ENCODE data around the gene CRAMP1. TPM values are rescaled to one million over a fixed set of nuclear protein-coding genes. Genes with fewer than 3 reads are reported as not detected.

Gene CRAMP1
- total RNA-seq, 1 donor from 2014 or later: 24.1 TPM

- Histone ChIP-seq H3K9me3 (no peaks in the 10 kb centered on the region), H3K27ac (no peak overlapping the region), H3K36me3 (peaks cover 55% of the 10 kb centered on the region), H3K27me3 (ENCODE audit: low read depth) (no peaks in the 10 kb centered on the region), H3K4me1 (no peaks in the 10 kb centered on the region), H3K4me3 (no peak overlapping the region)
- intact Hi-C loops (cut with DNase I): no loop called here
- TF ChIP-seq CTCF (IDR thresholded peaks at IDR 0.05): no peak
- ATAC-seq: no peak
- no peak for DNase-seq
Observed at GRCh38 chr16:1580256-1580655, 31.9 kb upstream of the CRAMP1 start.

- no peak overlapping the region for H3K4me3 ChIP-seq
- no peak overlapping the region for H3K27ac ChIP-seq
- no peaks in the 10 kb centered on the region for H3K27me3 ChIP-seq (ENCODE audit: low read depth)
- no peaks in the 10 kb centered on the region for H3K4me1 ChIP-seq
- no peak for DNase-seq
- intact Hi-C loops (cut with DNase I): no loop called here
- no peak for ATAC-seq
- no peak for TF ChIP-seq CTCF (IDR thresholded peaks at IDR 0.05)
- H3K36me3 ChIP-seq: peaks cover 56% of the 10 kb centered on the region
- no peaks in the 10 kb centered on the region for H3K9me3 ChIP-seq
Observed at GRCh38 chr16:1580956-1581355, 31.2 kb upstream of the CRAMP1 start.

GRCh38 chr16:1581804-1582203, 30.4 kb upstream of the CRAMP1 start:
- intact Hi-C loops (cut with DNase I): no loop called here
- H3K4me3 ChIP-seq: no peak overlapping the region
- no peak for DNase-seq
- H3K4me1 ChIP-seq: no peaks in the 10 kb centered on the region
- peaks cover 65% of the 10 kb centered on the region for H3K36me3 ChIP-seq
- H3K27ac ChIP-seq: no peak overlapping the region
- ATAC-seq: no peak
- TF ChIP-seq CTCF (IDR thresholded peaks at IDR 0.05): no peak
- H3K27me3 ChIP-seq (ENCODE audit: low read depth): no peaks in the 10 kb centered on the region
- no peaks in the 10 kb centered on the region for H3K9me3 ChIP-seq

GRCh38 chr16:1583180-1583579, 29.0 kb upstream of the CRAMP1 start:
- TF ChIP-seq CTCF (IDR thresholded peaks at IDR 0.05): no peak
- Histone ChIP-seq H3K9me3 (no peaks in the 10 kb centered on the region), H3K27me3 (ENCODE audit: low read depth) (no peaks in the 10 kb centered on the region), H3K4me3 (no peak overlapping the region), H3K36me3 (peaks cover 64% of the 10 kb centered on the region), H3K27ac (no peak overlapping the region), H3K4me1 (no peaks in the 10 kb centered on the region)
- intact Hi-C loops (cut with DNase I): no loop called here
- DNase-seq: no peak
- ATAC-seq: no peak

DNA sequence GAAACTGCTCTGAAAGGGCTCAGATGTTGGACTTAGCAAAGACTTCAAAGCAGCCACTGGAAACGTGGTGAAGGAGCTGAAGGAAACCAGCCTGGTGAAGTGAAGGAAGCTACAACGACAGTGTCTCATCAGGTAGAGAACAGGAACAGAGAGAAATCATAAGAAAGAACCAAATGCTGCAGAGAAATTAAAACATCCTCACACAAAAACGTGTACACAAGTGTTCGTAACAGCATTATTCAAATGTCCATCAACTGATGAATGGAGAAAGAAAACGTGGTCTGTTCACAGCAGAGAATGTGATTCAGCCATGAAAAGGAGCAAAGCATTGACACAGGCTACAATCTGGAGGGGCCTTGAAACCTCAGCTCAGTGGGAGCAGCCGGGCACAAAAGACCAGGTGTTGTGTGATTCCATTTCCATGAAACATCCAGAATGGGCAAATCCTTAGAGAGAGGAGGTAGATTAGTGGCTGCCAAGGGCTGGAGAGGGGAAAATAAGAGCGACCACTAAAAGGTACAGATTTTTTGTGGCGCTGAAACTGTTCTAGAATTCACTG, 27.2 kb upstream of the CRAMP1 start:
- ATAC-seq (no peak), DNase-seq (no peak)
- Histone ChIP-seq H3K36me3 (peaks cover 64% of the 10 kb centered on the region), H3K4me1 (no peaks in the 10 kb centered on the region), H3K27ac (no peak overlapping the region), H3K9me3 (no peaks in the 10 kb centered on the region), H3K4me3 (no peak overlapping the region), H3K27me3 (ENCODE audit: low read depth) (no peaks in the 10 kb centered on the region)
- TF ChIP-seq CTCF (IDR thresholded peaks at IDR 0.05): no peak
- intact Hi-C loops (cut with DNase I): no loop called here

GRCh38 chr16:1590366-1590765, 21.8 kb upstream of the CRAMP1 start:
- ATAC-seq (no peak), DNase-seq (no peak)
- intact Hi-C loops (cut with DNase I): no loop called here
- no peaks in the 10 kb centered on the region for H3K27me3 ChIP-seq (ENCODE audit: low read depth)
- no peak for TF ChIP-seq CTCF (IDR thresholded peaks at IDR 0.05)
- H3K9me3 ChIP-seq: no peaks in the 10 kb centered on the region
- H3K4me1 ChIP-seq: no peaks in the 10 kb centered on the region
- H3K4me3 ChIP-seq: no peak overlapping the region
- no peak overlapping the region for H3K27ac ChIP-seq
- peaks cover 61% of the 10 kb centered on the region for H3K36me3 ChIP-seq
